Measurements from ENCODE around the gene HADHA.

GRCh38 chr2:26193578-26194231, 50.7 kb downstream of the HADHA start:
- TF ChIP-seq CTCF (conservative IDR thresholded peaks at IDR 0.05; ENCODE audit: low read length) (no peak), EZH2phosphoT487 (IDR thresholded peaks at IDR 0.05; ENCODE audit: borderline replicate concordance, low read depth, low read length) (no peak)

Data from OCI-LY7 (cell line).